ENCODE data around the gene CLSTN3. TPM values are rescaled to one million over a fixed set of nuclear protein-coding genes. Genes with fewer than 3 reads are reported as not detected.

Gene CLSTN3
- polyA plus RNA-seq, 1 donor from 2014 or later: 2.9 TPM

- H3K9me3 Mint-ChIP-seq: no peaks in the 10 kb centered on the region
- H3K27me3 Mint-ChIP-seq: no peaks in the 10 kb centered on the region
- H3K4me3 Mint-ChIP-seq: peak within 1 kb of the TSS; percentile 89 to 99 (median 94)
- peaks cover 4% of the 10 kb centered on the region for H3K36me3 Mint-ChIP-seq
- peaks cover 13 to 26% (median 20%) of the 10 kb centered on the region in 3 donors for H3K4me1 Mint-ChIP-seq
- H3K27ac Mint-ChIP-seq: peak within 1 kb of the TSS in 2 of 3 donors; percentile 52 to 95
These were observed 1.4 kb upstream of the CLSTN3 start, which contains the start of gene RBP5 for GRCh38 chr12:7128681-7129286. Gene RBP5 (minus strand): TSS chr12:7128889. CDS start chr12:7128775, 114 bp downstream.

GRCh38 chr12:7129287-7129871, 792 bp upstream of the CLSTN3 start:
- H3K36me3 Mint-ChIP-seq: peaks cover 1% of the 10 kb centered on the region

GRCh38 chr12:7130701-7131501, 730 bp downstream of the CLSTN3 start:
- Mint-ChIP-seq H3K4me1 (peaks cover 13 to 23% (median 14%) of the 10 kb centered on the region in 3 donors), H3K4me3 (peak overlapping the region; percentile 89 to 99 (median 94)), H3K27me3 (no peaks in the 10 kb centered on the region), H3K36me3 (peaks cover 4% of the 10 kb centered on the region), H3K27ac (peak overlapping the region; percentile 31 to 95 (median 50)), H3K9me3 (no peaks in the 10 kb centered on the region)

More at GRCh38 chr12:7129287-7129871, 792 bp upstream of the CLSTN3 start:
- peak overlapping the region in 1 of 3 donors; percentile 95 for H3K27ac Mint-ChIP-seq
- H3K4me3 Mint-ChIP-seq: peak overlapping the region; percentile 89 to 99 (median 94)
- H3K27me3 Mint-ChIP-seq: no peaks in the 10 kb centered on the region
- H3K9me3 Mint-ChIP-seq: no peaks in the 10 kb centered on the region
- peaks cover 13 to 26% (median 20%) of the 10 kb centered on the region in 3 donors for H3K4me1 Mint-ChIP-seq

- H3K27ac Mint-ChIP-seq: peak overlapping the region; percentile 23 to 95 (median 31)
- no peaks in the 10 kb centered on the region for H3K27me3 Mint-ChIP-seq
- peak overlapping the region; percentile 76 to 99 (median 92) for H3K4me3 Mint-ChIP-seq
- peaks cover 4% of the 10 kb centered on the region for H3K36me3 Mint-ChIP-seq
- H3K4me1 Mint-ChIP-seq: peaks cover 13 to 23% (median 14%) of the 10 kb centered on the region in 3 donors
- no peaks in the 10 kb centered on the region for H3K9me3 Mint-ChIP-seq
These were observed 1.3 kb downstream of the CLSTN3 start for GRCh38 chr12:7131502-7131866.

- Mint-ChIP-seq H3K27ac (no peak overlapping the region), H3K36me3 (peaks cover 8% of the 10 kb centered on the region), H3K9me3 (no peaks in the 10 kb centered on the region), H3K27me3 (no peaks in the 10 kb centered on the region), H3K4me1 (peaks cover 8 to 15% (median 10%) of the 10 kb centered on the region in 3 donors), H3K4me3 (peak overlapping the region in 3 of 4 donors; percentile 4 to 73 (median 56))
These were observed 4.4 kb downstream of the CLSTN3 start for GRCh38 chr12:7134396-7135166.

GRCh38 chr12:7136071-7136470, 5.9 kb downstream of the CLSTN3 start:
- H3K4me3 Mint-ChIP-seq: no peak overlapping the region
- peaks cover 4 to 9% (median 7%) of the 10 kb centered on the region in 3 donors for H3K4me1 Mint-ChIP-seq
- peaks cover 7% of the 10 kb centered on the region for H3K36me3 Mint-ChIP-seq
- no peaks in the 10 kb centered on the region for H3K27me3 Mint-ChIP-seq
- no peaks in the 10 kb centered on the region for H3K9me3 Mint-ChIP-seq
- no peak overlapping the region for H3K27ac Mint-ChIP-seq

GRCh38 chr12:7136676-7137075, 6.5 kb downstream of the CLSTN3 start:
- peaks cover 2 to 6% (median 5%) of the 10 kb centered on the region in 3 donors for H3K4me1 Mint-ChIP-seq
- H3K4me3 Mint-ChIP-seq: peak overlapping the region in 1 of 4 donors; percentile 53
- H3K36me3 Mint-ChIP-seq: peaks cover 10% of the 10 kb centered on the region
- no peaks in the 10 kb centered on the region for H3K27me3 Mint-ChIP-seq
- no peak overlapping the region for H3K27ac Mint-ChIP-seq
- no peaks in the 10 kb centered on the region for H3K9me3 Mint-ChIP-seq

- no peaks in the 10 kb centered on the region for H3K27me3 Mint-ChIP-seq
- H3K4me3 Mint-ChIP-seq: no peak overlapping the region
- no peaks in the 10 kb centered on the region for H3K4me1 Mint-ChIP-seq
- no peaks in the 10 kb centered on the region for H3K9me3 Mint-ChIP-seq
- no peak overlapping the region for H3K27ac Mint-ChIP-seq
- peaks cover 12% of the 10 kb centered on the region for H3K36me3 Mint-ChIP-seq
These were observed 7.7 kb downstream of the CLSTN3 start for GRCh38 chr12:7137908-7138307.

GRCh38 chr12:7139200-7139599, 9.0 kb downstream of the CLSTN3 start:
- Mint-ChIP-seq H3K4me1 (no peaks in the 10 kb centered on the region), H3K9me3 (no peaks in the 10 kb centered on the region), H3K27me3 (no peaks in the 10 kb centered on the region), H3K27ac (no peak overlapping the region), H3K4me3 (no peak overlapping the region), H3K36me3 (peaks cover 16% of the 10 kb centered on the region)

- H3K9me3 Mint-ChIP-seq: no peaks in the 10 kb centered on the region
- H3K4me1 Mint-ChIP-seq: no peaks in the 10 kb centered on the region
- peaks cover 15% of the 10 kb centered on the region for H3K36me3 Mint-ChIP-seq
- H3K4me3 Mint-ChIP-seq: peak overlapping the region in 1 of 4 donors; percentile 26
- H3K27me3 Mint-ChIP-seq: no peaks in the 10 kb centered on the region
- H3K27ac Mint-ChIP-seq: no peak overlapping the region
These were observed 11.3 kb downstream of the CLSTN3 start for GRCh38 chr12:7141351-7142005.

GRCh38 chr12:7142056-7142644, 12.0 kb downstream of the CLSTN3 start:
- no peak overlapping the region for H3K4me3 Mint-ChIP-seq
- H3K36me3 Mint-ChIP-seq: peaks cover 15% of the 10 kb centered on the region
- no peaks in the 10 kb centered on the region for H3K4me1 Mint-ChIP-seq
- no peaks in the 10 kb centered on the region for H3K27me3 Mint-ChIP-seq
- H3K9me3 Mint-ChIP-seq: no peaks in the 10 kb centered on the region
- no peak overlapping the region for H3K27ac Mint-ChIP-seq

GRCh38 chr12:7142809-7143465, 12.8 kb downstream of the CLSTN3 start:
- no peaks in the 10 kb centered on the region for H3K27me3 Mint-ChIP-seq
- H3K4me1 Mint-ChIP-seq: no peaks in the 10 kb centered on the region
- H3K9me3 Mint-ChIP-seq: no peaks in the 10 kb centered on the region
- H3K4me3 Mint-ChIP-seq: no peak overlapping the region
- H3K27ac Mint-ChIP-seq: no peak overlapping the region
- H3K36me3 Mint-ChIP-seq: peaks cover 15% of the 10 kb centered on the region

GRCh38 chr12:7143564-7143963, 13.4 kb downstream of the CLSTN3 start:
- H3K36me3 Mint-ChIP-seq: peaks cover 14% of the 10 kb centered on the region
- H3K4me1 Mint-ChIP-seq: no peaks in the 10 kb centered on the region
- no peaks in the 10 kb centered on the region for H3K9me3 Mint-ChIP-seq
- H3K27me3 Mint-ChIP-seq: no peaks in the 10 kb centered on the region
- H3K27ac Mint-ChIP-seq: no peak overlapping the region
- no peak overlapping the region for H3K4me3 Mint-ChIP-seq

Measured in IgD-negative memory B cell (primary cell).